HEK293 (cell line): ENCODE results near the gene MMP21.

Experiments used
- EGR2 ChIP-seq: fragments of 450-650 bp; formaldehyde crosslinking; IDR thresholded peaks from 2 replicates; pipeline ENCODE4 v1.5.1; 2016; ENCODE audit warnings: low read depth, missing biosample characterization, missing genetic modification characterization
- HIC1 ChIP-seq: fragments of 450-650 bp; formaldehyde crosslinking; IDR thresholded peaks from 2 replicates; pipeline ENCODE4 v1.5.1; 2016; ENCODE audit warnings: missing biosample characterization, missing genetic modification characterization
- HOXD13 ChIP-seq: sonication (generic); formaldehyde crosslinking; IDR thresholded peaks from 2 replicates; pipeline ENCODE4 v1.8.0; 2022; ENCODE audit warnings: missing genetic modification reagents, borderline replicate concordance
- MZF1 ChIP-seq: fragments of 450-650 bp; formaldehyde crosslinking; IDR thresholded peaks from 2 replicates; pipeline ENCODE4 v1.5.1; 2017; ENCODE audit warnings: missing biosample characterization, missing genetic modification characterization, borderline replicate concordance
- PRDM2 ChIP-seq: fragments of 450-650 bp; formaldehyde crosslinking; IDR thresholded peaks from 2 replicates; pipeline ENCODE4 v1.5.1; 2016; ENCODE audit warnings: missing biosample characterization, missing genetic modification characterization, borderline replicate concordance
- YY2 ChIP-seq: fragments of 450-650 bp; formaldehyde crosslinking; IDR thresholded peaks from 2 replicates; pipeline ENCODE4 v1.5.1; 2016; ENCODE audit warnings: missing biosample characterization, missing genetic modification characterization
- ZBTB44 ChIP-seq: fragments of 450-650 bp; IDR thresholded peaks from 2 replicates; pipeline ENCODE4 v1.5.1; 2018; ENCODE audit warnings: missing biosample characterization, mild to moderate bottlenecking, missing genetic modification characterization
- ZFP41 ChIP-seq: fragments of 450-650 bp; formaldehyde crosslinking; IDR thresholded peaks from 2 replicates; pipeline ENCODE4 v1.5.1; 2016; ENCODE audit warnings: missing biosample characterization, missing genetic modification characterization, borderline replicate concordance
- ZNF10 ChIP-seq: fragments of 450-650 bp; formaldehyde crosslinking; IDR thresholded peaks from 2 replicates; pipeline ENCODE4 v1.5.1; 2017; ENCODE audit warnings: missing biosample characterization, missing genetic modification characterization
- ZNF146 ChIP-seq: fragments of 450-650 bp; formaldehyde crosslinking; IDR thresholded peaks from 2 replicates; pipeline ENCODE4 v1.5.1; 2016; ENCODE audit warnings: missing biosample characterization, missing genetic modification characterization
- ZNF157 ChIP-seq: fragments of 450-650 bp; formaldehyde crosslinking; IDR thresholded peaks from 2 replicates; pipeline ENCODE4 v1.5.1; 2016; ENCODE audit warnings: missing biosample characterization, missing genetic modification characterization
- ZNF202 ChIP-seq: fragments of 450-650 bp; formaldehyde crosslinking; IDR thresholded peaks from 2 replicates; pipeline ENCODE4 v1.5.1; 2016; ENCODE audit warnings: missing biosample characterization, missing genetic modification characterization, borderline replicate concordance
- ZNF223 ChIP-seq: fragments of 450-650 bp; formaldehyde crosslinking; IDR thresholded peaks from 2 replicates; pipeline ENCODE4 v1.5.1; 2016; ENCODE audit warnings: missing biosample characterization, missing genetic modification characterization
- ZNF23 ChIP-seq: fragments of 450-650 bp; formaldehyde crosslinking; IDR thresholded peaks from 2 replicates; pipeline ENCODE4 v1.5.1; 2016; ENCODE audit warnings: missing biosample characterization, missing genetic modification characterization, borderline replicate concordance
- ZNF37A ChIP-seq: fragments of 450-650 bp; IDR thresholded peaks from 2 replicates; pipeline ENCODE4 v1.5.1; 2018; ENCODE audit warnings: missing biosample characterization, missing genetic modification characterization
- ZNF555 ChIP-seq: fragments of 450-650 bp; formaldehyde crosslinking; conservative IDR thresholded peaks from 2 replicates; pipeline ENCODE4 v1.5.1; 2017; ENCODE audit warnings: missing biosample characterization, mild to moderate bottlenecking, missing genetic modification characterization, inconsistent platforms
- ZNF645 ChIP-seq: fragments of 450-650 bp; formaldehyde crosslinking; IDR thresholded peaks from 2 replicates; pipeline ENCODE4; 2016; ENCODE audit warnings: missing biosample characterization, missing genetic modification characterization
- ZNF837 ChIP-seq: fragments of 450-650 bp; formaldehyde crosslinking; IDR thresholded peaks from 2 replicates; pipeline ENCODE4 v1.5.1; 2016; ENCODE audit warnings: missing biosample characterization, missing genetic modification characterization
- ZSCAN16 ChIP-seq: fragments of 450-650 bp; formaldehyde crosslinking; IDR thresholded peaks from 2 replicates; pipeline ENCODE4 v1.5.1; 2016; ENCODE audit warnings: missing biosample characterization, missing genetic modification characterization
- ZXDB ChIP-seq: fragments of 450-650 bp; formaldehyde crosslinking; IDR thresholded peaks from 2 replicates; pipeline ENCODE4 v1.5.1; 2016; ENCODE audit warnings: missing biosample characterization, missing genetic modification characterization
- TF ChIP-seq, protein P1 (sequence below): fragments of 450-650 bp; formaldehyde crosslinking; IDR thresholded peaks from 2 replicates; pipeline ENCODE4 v1.5.1; 2017; ENCODE audit warnings: missing biosample characterization, missing genetic modification characterization
- TF ChIP-seq, protein P2 (sequence below): fragments of 450-650 bp; formaldehyde crosslinking; IDR thresholded peaks from 2 replicates; pipeline ENCODE4 v1.5.1; 2016; ENCODE audit warnings: missing biosample characterization, missing genetic modification characterization, borderline replicate concordance

The MMP21 gene

GRCh38 chr10:125768219-125768855, 7.3 kb downstream of the MMP21 start (continued):
- TF ChIP-seq ZFP41, result no peak
- no peak for TF ChIP-seq ZNF645 (tag by site-specific recombination)
- TF ChIP-seq, protein P1, sequence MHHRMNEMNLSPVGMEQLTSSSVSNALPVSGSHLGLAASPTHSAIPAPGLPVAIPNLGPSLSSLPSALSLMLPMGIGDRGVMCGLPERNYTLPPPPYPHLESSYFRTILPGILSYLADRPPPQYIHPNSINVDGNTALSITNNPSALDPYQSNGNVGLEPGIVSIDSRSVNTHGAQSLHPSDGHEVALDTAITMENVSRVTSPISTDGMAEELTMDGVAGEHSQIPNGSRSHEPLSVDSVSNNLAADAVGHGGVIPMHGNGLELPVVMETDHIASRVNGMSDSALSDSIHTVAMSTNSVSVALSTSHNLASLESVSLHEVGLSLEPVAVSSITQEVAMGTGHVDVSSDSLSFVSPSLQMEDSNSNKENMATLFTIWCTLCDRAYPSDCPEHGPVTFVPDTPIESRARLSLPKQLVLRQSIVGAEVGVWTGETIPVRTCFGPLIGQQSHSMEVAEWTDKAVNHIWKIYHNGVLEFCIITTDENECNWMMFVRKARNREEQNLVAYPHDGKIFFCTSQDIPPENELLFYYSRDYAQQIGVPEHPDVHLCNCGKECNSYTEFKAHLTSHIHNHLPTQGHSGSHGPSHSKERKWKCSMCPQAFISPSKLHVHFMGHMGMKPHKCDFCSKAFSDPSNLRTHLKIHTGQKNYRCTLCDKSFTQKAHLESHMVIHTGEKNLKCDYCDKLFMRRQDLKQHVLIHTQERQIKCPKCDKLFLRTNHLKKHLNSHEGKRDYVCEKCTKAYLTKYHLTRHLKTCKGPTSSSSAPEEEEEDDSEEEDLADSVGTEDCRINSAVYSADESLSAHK (tag by site-specific recombination), result 0 out of 2 replicates have a peak, but pooled peaks have one; percentile 27
- TF ChIP-seq, protein P2, sequence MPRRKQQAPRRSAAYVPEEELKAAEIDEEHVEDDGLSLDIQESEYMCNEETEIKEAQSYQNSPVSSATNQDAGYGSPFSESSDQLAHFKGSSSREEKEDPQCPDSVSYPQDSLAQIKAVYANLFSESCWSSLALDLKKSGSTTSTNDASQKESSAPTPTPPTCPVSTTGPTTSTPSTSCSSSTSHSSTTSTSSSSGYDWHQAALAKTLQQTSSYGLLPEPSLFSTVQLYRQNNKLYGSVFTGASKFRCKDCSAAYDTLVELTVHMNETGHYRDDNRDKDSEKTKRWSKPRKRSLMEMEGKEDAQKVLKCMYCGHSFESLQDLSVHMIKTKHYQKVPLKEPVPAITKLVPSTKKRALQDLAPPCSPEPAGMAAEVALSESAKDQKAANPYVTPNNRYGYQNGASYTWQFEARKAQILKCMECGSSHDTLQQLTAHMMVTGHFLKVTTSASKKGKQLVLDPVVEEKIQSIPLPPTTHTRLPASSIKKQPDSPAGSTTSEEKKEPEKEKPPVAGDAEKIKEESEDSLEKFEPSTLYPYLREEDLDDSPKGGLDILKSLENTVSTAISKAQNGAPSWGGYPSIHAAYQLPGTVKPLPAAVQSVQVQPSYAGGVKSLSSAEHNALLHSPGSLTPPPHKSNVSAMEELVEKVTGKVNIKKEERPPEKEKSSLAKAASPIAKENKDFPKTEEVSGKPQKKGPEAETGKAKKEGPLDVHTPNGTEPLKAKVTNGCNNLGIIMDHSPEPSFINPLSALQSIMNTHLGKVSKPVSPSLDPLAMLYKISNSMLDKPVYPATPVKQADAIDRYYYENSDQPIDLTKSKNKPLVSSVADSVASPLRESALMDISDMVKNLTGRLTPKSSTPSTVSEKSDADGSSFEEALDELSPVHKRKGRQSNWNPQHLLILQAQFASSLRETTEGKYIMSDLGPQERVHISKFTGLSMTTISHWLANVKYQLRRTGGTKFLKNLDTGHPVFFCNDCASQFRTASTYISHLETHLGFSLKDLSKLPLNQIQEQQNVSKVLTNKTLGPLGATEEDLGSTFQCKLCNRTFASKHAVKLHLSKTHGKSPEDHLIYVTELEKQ (tag by site-specific recombination), result no peak
- no peak for TF ChIP-seq EGR2 (tag by site-specific recombination)
- TF ChIP-seq ZSCAN16 (tag by site-specific recombination), result peak; percentile 77; the same call in 1 of the 2 replicates
- no peak for TF ChIP-seq ZNF23
- no peak for TF ChIP-seq ZNF555
- TF ChIP-seq ZNF202 (tag by site-specific recombination), result no peak
- 0 out of 2 replicates have a peak, but pooled peaks have one; percentile 22 for TF ChIP-seq ZNF10 (tag by site-specific recombination)
- TF ChIP-seq ZBTB44 (tag by site-specific recombination), result peak; percentile 81
- peak; percentile 77 for TF ChIP-seq ZNF37A (tag by site-specific recombination)
- no peak for TF ChIP-seq ZNF157
- no peak for TF ChIP-seq PRDM2 (tag by site-specific recombination)
- TF ChIP-seq HOXD13 (CRISPR knock-in tag), result no peak
- no peak for TF ChIP-seq HIC1 (tag by site-specific recombination)
- no peak for TF ChIP-seq MZF1 (tag by site-specific recombination)
- no peak for TF ChIP-seq ZNF837 (tag by site-specific recombination)
- TF ChIP-seq YY2 (tag by site-specific recombination), result no peak
- no peak for TF ChIP-seq ZNF223 (tag by site-specific recombination)
- no peak for TF ChIP-seq ZXDB (tag by site-specific recombination)
- TF ChIP-seq ZNF146, result no peak
